ENCODE data around the gene SZT2.
"Not testable (repeated sequence)": the region's sequence is repeated elsewhere in the genome, so short reads cannot be mapped to it uniquely, and the experiment has no call there.

SZT2 gene

GRCh38 chr1:43501806-43502205, 112.1 kb downstream of the SZT2 start:
- DNase-seq: not testable (repeated sequence)

- DNase-seq: no peak
Measured at GRCh38 chr1:43503534-43503933, 113.8 kb downstream of the SZT2 start.
